Measurements from ENCODE around the gene KCNIP3.
"Not testable (repeated sequence)": the region's sequence is repeated elsewhere in the genome, so short reads cannot be mapped to it uniquely, and the experiment has no call there.

KCNIP3 gene

GRCh38 chr2:95382686-95383634 is 85.8 kb downstream of the KCNIP3 start:
- DNase-seq (ENCODE audit: low read depth in 1 of 2, low spot score in 1 of 2), result no peak

- DNase-seq (ENCODE audit: low read depth in 1 of 2, low spot score in 1 of 2), result no peak
These were observed 86.5 kb downstream of the KCNIP3 start for GRCh38 chr2:95383635-95384027.

GRCh38 chr2:95384854-95385569 is 87.9 kb downstream of the KCNIP3 start:
- DNase-seq (ENCODE audit: low read depth in 1 of 2, low spot score in 1 of 2), result no peak

GRCh38 chr2:95385570-95385984 is 88.4 kb downstream of the KCNIP3 start:
- no peak for DNase-seq (ENCODE audit: low read depth in 1 of 2, low spot score in 1 of 2)

GRCh38 chr2:95386031-95386430 is 88.9 kb downstream of the KCNIP3 start:
- no peak for DNase-seq (ENCODE audit: low read depth in 1 of 2, low spot score in 1 of 2)

- DNase-seq (ENCODE audit: low read depth in 1 of 2, low spot score in 1 of 2), result no peak
These were observed 90.2 kb downstream of the KCNIP3 start for GRCh38 chr2:95387358-95387757.

- no peak for DNase-seq (ENCODE audit: low read depth in 1 of 2, low spot score in 1 of 2)
These were observed 91.0 kb downstream of the KCNIP3 start for GRCh38 chr2:95388091-95388692.

- DNase-seq (ENCODE audit: low read depth in 1 of 2, low spot score in 1 of 2), result no peak
These were observed 91.7 kb downstream of the KCNIP3 start for GRCh38 chr2:95388856-95389244.

- no peak for DNase-seq (ENCODE audit: low read depth in 1 of 2, low spot score in 1 of 2)
These were observed 92.3 kb downstream of the KCNIP3 start for GRCh38 chr2:95389245-95390119.

- DNase-seq (ENCODE audit: low read depth in 1 of 2, low spot score in 1 of 2), result no peak
These were observed 93.2 kb downstream of the KCNIP3 start for GRCh38 chr2:95390272-95390880.

GRCh38 chr2:95390881-95391321 is 93.8 kb downstream of the KCNIP3 start:
- DNase-seq (ENCODE audit: low read depth in 1 of 2, low spot score in 1 of 2), result no peak

GRCh38 chr2:95391641-95392310 is 94.6 kb downstream of the KCNIP3 start:
- DNase-seq (ENCODE audit: low read depth in 1 of 2, low spot score in 1 of 2), result no peak

GRCh38 chr2:95392320-95392719 is 95.2 kb downstream of the KCNIP3 start:
- no peak for DNase-seq (ENCODE audit: low read depth in 1 of 2, low spot score in 1 of 2)

- no peak for DNase-seq (ENCODE audit: low read depth in 1 of 2, low spot score in 1 of 2)
These were observed 95.7 kb downstream of the KCNIP3 start for GRCh38 chr2:95392730-95393455.

GRCh38 chr2:95393901-95394300 is 96.8 kb downstream of the KCNIP3 start:
- no peak for DNase-seq (ENCODE audit: low read depth in 1 of 2, low spot score in 1 of 2)

GRCh38 chr2:95399061-95399460 is 101.9 kb downstream of the KCNIP3 start:
- no peak for DNase-seq (ENCODE audit: low read depth in 1 of 2, low spot score in 1 of 2)

- no peak for DNase-seq (ENCODE audit: low read depth in 1 of 2, low spot score in 1 of 2)
These were observed 104.3 kb downstream of the KCNIP3 start for GRCh38 chr2:95401480-95401879.

GRCh38 chr2:95402004-95402369 is 104.8 kb downstream of the KCNIP3 start:
- DNase-seq (ENCODE audit: low read depth in 1 of 2, low spot score in 1 of 2), result not testable (repeated sequence)

Measured in activated T-helper 1 cell treated with anti-CD3 and anti-CD28 coated beads, Interleukin-2, amount 50 U/mL, for 16 hours (primary cell).